GM21447 (cell line): ENCODE results near the gene DIPK1A.

Experiments used
- ATAC-seq: cut with Tn5 transposase; IDR thresholded peaks from one replicate; pipeline ENCODE4 v1.9.1; 2021; ENCODE audit not compliant: unreplicated experiment

DIPK1A gene

DNA sequence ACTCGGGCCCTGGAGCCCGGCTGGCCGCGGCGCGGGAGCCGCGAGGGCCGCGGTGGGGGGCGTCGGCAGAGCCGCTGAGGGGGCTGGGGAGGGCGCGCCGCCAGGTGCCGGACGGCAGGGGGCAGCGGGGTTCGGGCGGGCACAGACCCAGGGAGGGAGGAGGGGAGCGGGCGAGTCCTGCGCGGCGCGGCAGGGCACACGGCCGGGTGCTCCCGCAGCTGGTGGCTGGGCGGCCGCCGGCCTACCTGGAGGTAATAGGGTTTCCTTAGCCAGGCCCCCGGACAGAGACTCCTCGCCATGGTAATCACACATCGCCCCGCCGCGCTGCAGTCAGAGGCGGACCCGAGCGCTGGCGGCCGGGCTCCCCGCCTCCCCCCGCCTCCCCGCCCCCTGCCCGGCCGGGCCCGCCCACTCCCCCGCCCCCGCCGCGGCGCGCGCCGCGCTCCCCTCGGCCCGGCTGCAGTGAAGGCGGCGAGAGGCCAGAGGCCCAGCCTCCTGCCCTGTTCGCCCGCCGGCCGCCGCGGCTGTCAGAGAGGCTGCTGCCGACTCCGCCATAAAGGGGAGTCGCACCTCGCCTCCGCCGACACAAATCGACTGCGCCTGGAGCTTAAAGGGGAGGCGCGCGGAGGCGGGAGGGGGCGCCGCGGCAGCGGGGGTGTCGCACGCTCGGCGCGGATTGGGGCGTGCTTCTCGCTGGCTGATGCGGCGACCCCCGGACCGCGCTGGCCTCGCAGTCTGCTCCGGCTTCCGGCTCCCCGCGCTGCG is at the start of gene DIPK1A:
Gene DIPK1A, minus strand, starts transcription at position 332 of the 765 bp plus-strand sequence. Its CDS starts 33 bp downstream, at position 299.
- peak; percentile 31 for ATAC-seq

DNA sequence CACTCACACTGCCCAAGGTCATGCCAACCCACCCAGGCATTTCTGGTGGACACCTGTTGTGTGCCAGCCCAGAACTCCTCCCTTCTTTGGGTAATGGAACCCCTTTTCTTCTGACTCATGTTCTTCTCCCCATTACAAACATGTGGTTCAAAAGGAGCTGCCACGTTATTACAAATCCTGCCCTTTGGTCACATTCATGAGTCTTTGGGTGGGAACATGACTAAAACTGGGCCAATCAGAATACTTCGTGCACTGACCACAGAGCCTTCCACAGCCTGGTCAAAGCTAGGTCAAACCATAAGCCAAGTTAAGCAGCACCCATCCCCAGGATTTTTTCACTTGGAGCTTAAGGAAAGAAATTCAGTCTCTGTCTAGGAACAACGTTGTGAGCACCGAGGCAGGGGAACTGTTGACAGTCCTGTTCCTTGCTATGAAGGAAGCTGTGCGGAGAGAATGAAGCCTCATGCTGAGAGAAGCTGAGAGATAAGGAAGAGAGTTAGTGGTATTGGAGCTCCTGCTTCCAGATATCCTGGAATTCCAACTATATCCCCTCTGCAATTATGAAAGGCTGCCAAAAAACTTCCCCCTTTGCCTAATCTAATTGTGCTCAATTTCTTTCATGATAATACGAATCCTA is 46.8 kb upstream of the DIPK1A start:
- no peak for ATAC-seq

DNA sequence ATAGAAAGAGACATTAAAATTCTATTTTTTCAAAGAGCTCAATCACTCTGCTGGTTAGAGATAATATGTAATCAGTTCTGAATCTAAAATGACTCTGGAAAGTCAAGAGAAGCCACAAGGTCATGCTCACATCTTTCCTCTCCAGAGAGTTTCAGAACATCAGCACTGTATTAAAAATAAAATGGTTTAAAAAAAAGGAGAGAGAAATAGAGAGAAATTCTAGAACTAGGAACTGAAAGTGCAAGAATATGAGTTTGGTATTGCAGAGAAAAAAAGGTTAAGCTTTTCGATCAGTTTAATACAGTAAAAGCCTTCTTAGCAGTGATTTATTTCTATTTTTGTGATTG is 44.0 kb upstream of the DIPK1A start:
- peak; percentile 50 for ATAC-seq

DNA sequence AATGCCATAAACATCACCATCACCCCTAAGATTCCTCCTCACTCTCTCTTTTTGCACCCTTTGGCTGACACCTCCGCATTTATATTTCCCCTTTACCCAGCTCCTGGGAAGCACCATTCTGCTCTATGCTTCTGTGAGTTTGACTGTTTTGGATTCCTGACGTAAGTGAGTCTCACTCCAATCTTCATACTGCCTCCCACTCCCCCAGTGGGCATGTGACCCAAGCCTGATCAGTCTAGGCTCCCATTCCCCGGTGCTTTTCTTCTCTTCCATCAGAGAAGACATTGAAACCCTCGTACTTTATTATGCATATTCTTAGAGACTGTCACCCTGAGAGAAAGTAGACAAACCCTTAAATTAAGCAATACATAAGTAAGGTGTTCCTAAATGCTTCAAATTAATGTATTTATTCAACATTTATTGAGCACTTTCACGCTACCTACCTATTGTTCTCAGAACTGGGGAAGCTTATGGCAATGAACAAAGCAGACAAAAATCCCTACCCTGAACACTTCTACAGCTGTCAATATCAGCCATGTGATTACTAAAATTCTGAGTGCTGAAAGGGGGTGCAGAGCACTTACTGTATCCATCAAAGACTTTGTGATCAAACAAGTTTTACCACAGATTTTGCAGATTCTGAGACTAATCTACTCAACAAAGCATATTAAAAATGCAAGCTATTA is 43.4 kb upstream of the DIPK1A start:
- ATAC-seq, result no peak

DNA sequence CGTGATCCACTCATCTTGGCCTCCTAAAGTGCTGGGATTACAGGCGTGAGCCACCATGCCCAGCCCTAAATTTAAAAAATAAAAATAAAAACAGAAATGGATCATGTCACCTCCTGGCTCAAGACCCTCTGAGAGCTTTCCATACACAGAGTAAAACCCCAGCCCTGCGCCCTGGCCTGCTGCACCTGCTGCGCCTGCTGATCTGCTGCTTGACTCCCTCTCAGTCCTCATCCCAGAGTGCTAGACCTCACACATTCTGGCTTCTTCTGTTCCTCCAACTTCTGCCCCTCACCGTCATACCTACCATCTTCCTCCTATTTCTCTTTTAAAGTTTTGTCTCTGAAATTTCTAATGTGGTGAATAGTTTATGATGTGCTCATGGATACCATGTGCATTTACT is 42.7 kb upstream of the DIPK1A start:
- no peak for ATAC-seq

DNA sequence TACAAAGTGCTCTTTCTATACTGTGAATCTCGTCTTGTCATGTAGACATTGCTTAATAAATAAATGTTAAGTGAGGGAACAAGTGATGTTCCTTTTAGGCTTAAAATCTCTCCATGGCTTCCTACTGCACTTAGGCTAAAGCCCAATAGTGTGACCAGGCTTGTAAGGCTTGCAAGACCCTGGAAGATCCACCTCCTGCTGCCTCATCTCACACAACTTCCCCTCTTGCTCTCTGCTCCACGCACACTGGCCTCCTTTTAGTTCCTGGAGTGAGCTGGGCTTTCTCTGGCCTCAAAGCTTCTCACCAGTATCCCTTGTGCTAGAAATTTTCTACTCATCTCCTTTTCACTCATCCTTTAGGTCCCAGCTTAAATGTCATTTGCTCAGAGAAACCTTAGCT is 41.5 kb upstream of the DIPK1A start:
- ATAC-seq, result no peak

DNA sequence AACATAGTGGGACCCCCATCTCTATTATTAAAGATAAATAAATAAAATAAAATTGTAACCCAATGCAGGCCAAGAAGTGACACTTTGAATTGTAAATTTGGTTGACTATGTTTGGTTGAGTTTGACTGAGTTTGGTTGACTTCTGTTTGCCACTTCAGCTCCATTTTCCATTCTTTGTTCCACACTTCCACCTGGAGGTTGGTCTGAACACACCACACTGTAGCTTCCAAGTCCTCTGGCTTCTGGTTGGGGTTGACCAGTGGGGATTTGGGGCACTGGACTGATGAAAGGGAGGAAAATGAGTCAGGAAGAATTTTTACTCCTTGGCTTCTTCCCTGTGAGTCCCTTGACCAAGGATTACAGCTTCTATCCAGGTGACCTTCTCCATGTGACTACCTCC is 40.6 kb upstream of the DIPK1A start:
- ATAC-seq, result no peak

DNA sequence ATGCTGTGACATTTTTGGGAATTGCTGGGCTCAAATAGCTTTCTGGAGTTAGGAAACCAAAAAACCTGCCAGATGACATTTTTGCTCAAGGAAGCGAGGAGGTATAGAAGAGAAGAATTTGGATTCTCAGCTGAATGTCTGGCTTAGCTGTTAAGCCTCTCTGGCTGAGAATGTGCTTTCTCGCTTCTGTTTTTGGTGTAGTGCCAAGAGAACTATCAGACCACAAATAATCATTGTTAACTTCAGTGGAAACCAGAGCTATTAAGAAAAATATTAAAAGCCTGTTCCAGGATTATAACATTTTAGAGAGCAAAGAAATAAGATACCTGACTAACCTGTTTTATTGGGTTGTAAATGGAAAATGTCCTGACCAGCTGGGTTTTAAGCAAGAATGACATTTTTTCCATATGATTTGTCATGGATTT is 39.5 kb upstream of the DIPK1A start:
- ATAC-seq, result no peak

DNA sequence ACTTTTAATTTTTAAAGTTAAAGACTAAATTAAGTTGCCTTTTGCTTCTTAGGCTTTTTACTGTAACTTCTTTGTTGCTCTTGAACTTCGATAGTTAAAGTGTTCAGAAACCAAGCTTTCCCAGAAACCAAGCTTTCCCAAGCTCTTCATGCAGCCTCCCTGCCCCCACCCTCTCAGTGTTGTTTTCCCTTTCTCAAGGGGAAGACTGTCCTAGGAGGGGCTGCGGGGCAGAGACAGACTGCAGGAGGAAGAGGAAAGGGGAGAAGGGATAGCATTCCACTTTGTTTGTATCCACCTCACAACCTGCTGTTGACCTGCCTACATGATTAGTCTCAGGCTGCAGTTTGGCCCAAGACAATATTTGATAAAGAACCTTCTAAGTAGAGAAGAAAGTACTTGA is 39.0 kb upstream of the DIPK1A start:
- no peak for ATAC-seq

DNA sequence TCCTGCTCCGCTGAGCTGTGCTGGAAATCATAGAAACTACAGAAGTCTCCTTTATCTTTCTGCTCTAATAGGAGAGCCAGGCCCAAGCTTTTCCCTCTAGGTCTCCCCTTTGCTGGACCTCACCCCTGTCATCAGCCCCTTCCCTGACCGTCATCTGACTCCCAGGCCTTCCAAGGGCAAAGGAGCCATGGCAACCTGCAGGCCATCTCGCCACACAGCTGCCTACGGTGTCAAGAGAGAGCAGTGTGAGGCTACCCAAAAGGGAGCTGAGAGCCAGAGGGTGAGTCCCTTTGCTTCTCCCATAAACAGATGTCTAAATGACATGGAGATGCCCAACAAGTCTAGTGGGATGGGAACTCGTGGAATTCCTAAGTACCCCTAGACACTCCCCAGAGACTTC is 37.6 kb upstream of the DIPK1A start:
- no peak for ATAC-seq

DNA sequence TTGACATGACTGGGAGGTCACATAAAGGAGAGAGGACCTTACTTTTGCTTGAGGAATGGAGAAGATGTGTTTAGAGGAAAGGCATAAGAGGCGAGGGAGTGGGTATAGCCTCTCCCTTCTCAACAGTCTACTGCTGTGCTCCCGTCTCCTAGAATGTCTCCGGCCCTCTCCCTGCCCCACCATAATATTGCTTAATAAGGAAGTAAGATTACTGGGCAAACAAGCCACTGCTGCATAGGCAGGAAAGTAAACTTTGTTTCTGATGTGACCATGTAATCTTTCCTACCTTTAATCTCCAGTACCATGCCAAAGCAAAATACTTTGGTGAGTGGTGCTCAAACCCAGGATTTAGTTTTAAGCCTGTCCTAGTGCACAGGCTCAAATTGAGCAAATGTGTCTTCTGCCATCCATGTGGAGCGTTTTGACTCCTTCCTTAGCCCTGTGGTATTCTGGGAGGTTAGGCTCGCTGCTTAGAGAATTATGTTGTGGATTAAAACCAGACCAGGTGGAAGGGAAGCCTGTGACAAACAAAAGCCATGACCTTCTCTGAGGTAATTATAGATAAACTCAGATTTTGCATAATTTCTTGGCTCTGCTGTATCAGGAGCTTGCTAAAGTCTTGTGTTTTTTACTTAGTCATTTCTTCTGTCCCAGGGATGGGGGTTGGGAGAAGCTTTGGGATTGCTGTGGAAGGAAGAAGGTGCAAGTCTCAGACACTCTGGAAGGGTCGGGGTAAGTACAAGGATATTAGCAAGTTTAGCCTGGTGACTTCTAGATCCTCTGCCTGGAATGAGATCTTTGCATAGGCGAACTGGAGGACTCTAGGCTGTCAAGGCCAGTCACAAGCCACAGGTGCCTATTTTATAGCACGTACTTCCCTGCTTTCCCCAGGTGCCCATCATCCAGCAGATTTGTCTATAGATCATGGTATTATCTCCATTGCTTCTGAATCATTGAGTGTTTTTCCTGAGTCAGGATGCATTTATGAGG is 34.5 kb upstream of the DIPK1A start:
- ATAC-seq, result no peak

DNA sequence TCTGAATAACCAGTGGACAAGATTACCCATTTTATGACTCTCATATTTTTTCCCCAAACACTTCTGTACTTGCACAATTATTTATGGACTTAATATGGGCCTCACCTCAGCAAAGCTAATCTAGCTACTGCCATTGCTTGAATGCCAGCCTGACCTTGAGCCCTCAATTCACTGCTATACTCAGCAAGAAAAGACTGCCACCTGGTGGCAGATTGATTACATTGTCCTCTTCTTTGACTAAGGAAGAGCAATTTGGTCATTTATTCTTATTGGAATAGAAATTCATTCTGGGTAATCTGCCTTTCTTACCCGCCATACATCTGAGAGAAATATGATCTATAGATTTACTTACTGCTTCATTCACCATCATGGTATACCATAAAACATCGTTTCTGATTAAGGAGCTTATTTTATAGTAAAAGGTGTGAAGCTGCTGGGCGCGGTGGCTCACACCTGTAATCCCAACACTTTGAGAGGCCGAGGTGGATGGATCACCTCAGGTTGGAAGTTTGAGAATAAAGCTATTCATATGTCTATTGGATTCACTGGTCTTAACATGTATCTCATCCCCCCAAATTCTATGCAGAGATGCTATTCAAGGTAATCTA is 32.9 kb upstream of the DIPK1A start:
- ATAC-seq, result peak; percentile 57

DNA sequence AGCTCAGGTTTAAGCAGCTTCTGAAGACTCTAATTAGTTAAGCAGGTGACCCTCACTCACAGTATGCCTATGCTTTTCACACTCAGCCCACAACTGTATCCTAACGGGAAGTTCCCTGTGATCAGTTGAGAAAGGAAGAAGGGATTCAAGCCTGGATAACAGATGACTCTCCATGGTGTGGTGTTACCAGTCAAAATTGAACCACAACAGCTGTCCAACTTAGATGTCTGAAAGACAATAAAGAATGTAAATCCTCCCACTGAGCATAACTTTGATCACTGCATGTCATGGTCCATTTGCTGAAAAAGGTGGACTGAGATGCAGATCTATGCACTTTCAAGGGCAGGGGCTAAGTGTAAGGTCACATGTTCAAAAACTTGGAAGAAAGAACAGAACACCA is 32.3 kb upstream of the DIPK1A start:
- no peak for ATAC-seq

DNA sequence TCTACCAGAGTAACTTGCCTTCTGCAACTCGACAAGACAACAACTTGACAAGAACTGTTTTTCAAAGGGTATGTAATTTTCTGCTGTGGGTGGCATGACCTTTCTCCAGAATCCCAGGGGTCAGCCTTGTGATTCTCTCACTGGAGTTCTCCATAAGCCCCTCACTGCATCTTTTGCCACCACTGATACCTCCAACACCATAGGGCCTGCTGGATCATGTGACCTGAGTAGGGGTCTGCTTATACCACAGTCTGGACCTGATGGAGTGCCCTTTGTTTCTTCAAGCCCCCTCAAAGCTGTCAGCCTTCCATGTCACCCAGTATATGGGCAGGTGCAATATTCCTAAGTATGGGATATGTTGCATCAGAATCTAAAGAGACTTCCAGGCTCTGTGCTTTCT is 31.6 kb upstream of the DIPK1A start:
- no peak for ATAC-seq

DNA sequence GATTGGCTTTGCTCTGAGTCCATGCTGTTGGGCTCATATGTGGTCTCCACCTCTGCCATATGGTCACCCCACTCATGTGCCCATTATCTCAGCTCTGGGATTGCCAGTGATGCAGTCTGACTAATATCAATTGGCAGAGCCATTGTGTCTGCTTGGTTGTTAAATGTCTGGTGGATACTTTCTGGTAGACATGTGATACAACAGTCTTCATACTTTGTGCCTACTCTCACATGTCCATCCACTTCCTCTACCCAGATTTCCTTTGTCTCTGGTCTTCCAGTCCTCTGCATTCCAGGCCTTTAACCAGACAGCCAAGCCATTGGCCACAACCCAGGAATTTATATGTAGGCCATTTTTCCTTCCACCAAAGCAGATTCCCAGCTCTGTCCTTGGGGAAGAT is 30.8 kb upstream of the DIPK1A start:
- no peak for ATAC-seq

DNA sequence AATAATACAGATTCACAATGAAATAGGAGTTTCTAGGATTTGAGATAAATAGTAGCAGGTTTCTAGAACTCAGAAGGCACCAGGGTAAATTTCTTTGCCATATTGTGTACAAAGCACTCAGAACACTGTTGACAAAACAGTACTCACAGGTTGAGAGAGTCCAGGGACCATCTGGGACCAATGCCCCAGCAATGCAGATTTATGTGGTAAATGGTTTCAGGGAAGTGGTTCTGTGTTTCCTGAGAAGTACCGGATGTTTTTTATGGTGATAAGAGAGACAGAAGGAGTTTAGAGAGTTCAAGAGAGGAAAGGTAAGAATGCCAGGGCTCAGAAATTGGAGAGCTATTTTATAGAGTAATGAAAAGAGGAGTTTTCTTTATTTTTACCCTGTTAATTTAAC is 29.6 kb upstream of the DIPK1A start:
- ATAC-seq, result no peak

DNA sequence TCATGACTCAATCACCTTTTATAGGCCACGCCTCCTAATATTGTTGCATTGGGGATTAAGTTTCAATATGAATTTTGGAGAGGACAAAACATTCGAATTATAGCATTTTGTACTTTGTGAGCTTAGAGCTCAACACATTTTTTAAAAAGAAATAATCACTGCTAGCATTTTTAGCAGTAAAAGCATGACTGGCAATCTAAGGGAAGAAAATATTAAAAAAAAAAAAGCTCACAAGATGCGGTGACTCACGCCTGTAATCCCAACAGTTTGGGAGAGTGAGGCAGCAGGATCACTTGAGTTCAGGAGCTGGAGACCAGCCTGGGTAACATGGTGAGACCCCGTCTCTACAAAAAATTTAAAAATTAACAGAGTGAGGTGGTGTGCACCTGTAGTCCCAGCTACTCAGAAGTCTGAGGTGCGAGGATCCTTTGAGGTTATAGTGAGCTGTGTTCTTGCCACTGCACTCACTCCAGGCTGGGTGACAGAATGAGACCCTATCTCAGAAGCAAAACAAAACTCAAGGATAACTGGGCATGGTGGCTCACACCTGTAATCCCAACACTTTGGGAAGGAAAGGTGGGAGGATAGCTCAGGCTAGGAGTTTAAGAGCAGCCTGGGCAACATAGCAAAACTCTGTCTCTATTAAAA is 28.8 kb upstream of the DIPK1A start:
- ATAC-seq, result no peak

DNA sequence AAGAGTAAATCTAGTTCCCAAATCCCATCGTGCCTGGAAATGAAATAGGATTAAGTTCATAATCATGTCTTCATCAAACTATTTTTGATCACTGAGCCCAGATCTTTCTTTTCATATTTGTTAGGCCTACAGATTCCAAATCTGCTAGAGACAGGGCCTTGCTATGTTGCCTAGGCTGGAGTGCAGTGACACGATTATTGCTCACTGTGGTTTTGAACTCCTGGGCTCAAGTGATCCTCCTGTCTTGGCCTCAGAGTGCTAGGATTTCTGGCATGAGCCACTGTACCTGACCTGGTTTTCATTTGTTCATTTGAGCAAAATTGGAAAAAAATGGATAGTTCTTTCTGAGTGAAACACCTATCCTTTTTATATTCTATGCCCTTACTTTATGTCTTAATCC is 28.0 kb upstream of the DIPK1A start:
- no peak for ATAC-seq

DNA sequence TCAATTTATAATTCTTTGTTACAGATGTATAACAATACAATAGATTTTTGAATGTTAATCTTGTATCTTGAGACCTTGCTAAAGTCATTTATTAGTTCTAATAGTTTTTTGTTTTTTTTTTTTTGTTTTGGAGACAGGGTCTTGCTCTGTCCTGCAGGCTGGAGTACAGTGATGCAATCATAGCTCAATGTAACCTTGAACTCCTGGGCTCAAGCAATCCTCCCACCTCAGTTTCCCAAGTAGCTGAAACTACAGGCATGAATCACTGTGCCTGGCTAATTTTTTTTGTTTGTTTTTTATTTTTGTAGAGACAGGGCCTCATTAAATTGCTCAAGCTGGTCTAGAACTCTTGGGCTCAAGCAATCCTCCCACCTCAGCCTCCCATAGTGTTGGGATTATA is 26.2 kb upstream of the DIPK1A start:
- ATAC-seq, result no peak

DNA sequence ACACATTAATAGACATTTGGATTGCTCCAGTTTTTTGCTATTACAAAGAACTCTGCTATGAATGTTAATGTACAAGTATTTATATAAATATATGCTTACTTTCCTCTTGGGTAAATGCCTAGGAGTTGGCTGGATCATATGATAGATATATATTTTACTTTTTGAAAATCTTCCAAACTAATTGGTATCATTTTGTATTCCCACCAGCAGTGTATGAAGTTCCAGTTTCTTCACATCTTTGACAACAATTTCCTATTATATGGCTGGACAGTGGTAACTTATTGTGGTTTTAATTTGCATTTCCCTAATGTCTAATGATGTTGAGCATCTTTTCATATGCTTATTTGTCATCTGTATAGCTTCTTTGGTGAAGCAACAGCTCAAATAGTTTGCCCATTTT is 23.8 kb upstream of the DIPK1A start:
- ATAC-seq, result no peak
